ENCODE measurements around the gene MYO1B. TPM values are rescaled to one million over a fixed set of nuclear protein-coding genes. Genes with fewer than 3 reads are reported as not detected.

MYO1B gene
- total RNA-seq, 1 experiment from 2014 or later: 80.3 TPM

DNA sequence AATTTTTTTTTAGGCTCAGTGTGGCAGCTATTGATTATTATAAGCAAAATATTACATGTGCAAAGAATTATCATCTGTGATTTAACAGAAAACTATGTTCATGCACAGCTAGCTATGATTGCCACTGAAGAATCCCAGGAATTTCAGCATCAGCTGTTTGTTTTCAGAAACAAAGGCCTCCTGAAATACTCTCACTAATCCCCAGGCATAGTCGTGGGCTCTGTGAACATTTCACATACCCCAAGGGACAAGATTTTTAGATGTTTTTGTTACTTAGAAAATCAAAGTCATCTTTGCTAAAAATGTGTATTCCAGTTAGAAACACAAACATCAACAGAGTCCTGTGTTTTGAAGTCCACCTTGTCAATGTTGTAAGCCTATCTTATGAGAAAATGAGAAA, 156.1 kb downstream of the MYO1B start:
- H3K4me1 ChIP-seq: peaks cover 71% of the 10 kb centered on the region
- peaks cover 5% of the 10 kb centered on the region; the same call in 1 of the 2 replicates for H3K36me3 ChIP-seq (ENCODE audit: control insufficient read depth, insufficient read depth, low read length)
- peak in 1 of 2 experiments; percentile 43 for DNase-seq
- peaks cover 36% of the 10 kb centered on the region for H3K4me1 Mint-ChIP-seq (ENCODE audit: low read depth, unreplicated experiment)
- TF ChIP-seq, protein P1, sequence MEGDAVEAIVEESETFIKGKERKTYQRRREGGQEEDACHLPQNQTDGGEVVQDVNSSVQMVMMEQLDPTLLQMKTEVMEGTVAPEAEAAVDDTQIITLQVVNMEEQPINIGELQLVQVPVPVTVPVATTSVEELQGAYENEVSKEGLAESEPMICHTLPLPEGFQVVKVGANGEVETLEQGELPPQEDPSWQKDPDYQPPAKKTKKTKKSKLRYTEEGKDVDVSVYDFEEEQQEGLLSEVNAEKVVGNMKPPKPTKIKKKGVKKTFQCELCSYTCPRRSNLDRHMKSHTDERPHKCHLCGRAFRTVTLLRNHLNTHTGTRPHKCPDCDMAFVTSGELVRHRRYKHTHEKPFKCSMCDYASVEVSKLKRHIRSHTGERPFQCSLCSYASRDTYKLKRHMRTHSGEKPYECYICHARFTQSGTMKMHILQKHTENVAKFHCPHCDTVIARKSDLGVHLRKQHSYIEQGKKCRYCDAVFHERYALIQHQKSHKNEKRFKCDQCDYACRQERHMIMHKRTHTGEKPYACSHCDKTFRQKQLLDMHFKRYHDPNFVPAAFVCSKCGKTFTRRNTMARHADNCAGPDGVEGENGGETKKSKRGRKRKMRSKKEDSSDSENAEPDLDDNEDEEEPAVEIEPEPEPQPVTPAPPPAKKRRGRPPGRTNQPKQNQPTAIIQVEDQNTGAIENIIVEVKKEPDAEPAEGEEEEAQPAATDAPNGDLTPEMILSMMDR (IDR thresholded peaks at IDR 0.05; ENCODE audit: insufficient read depth in 1 of 2, low read depth in 1 of 2, low read length in 1 of 2, severe bottlenecking in 1 of 2, unreplicated experiment in 1 of 2): no peak
- no peaks in the 10 kb centered on the region for H3K9me3 Mint-ChIP-seq (ENCODE audit: unreplicated experiment)
- intact Hi-C loops (cut with micrococcal nuclease; ENCODE audit: unreplicated experiment): loop anchor here (1.0 to 5.0 kb wide), 4 partner anchors 17 to 101 kb away; no protein-coding TSS in a partner anchor
- ChIA-PET POLR2A (no interaction called here), CTCF (interaction anchor here (1.2 kb wide), 1 partner anchor 236 kb away, joined by 4 read pairs; no protein-coding TSS in a partner anchor)
- H3K9me3 ChIP-seq: no peaks in the 10 kb centered on the region
- H3K36me3 Mint-ChIP-seq (ENCODE audit: insufficient read depth, unreplicated experiment): peaks cover 52% of the 10 kb centered on the region
- no peak overlapping the region for H3K4me3 ChIP-seq (ENCODE audit: low read depth, low read length)
- peak overlapping the region; percentile 44 for H3K27ac Mint-ChIP-seq (ENCODE audit: unreplicated experiment)
- no peaks in the 10 kb centered on the region for H3K27me3 ChIP-seq (replicated peaks; ENCODE audit: control insufficient read depth, insufficient read depth, low read length)
- peak overlapping the region; percentile 16 for H3K4me3 Mint-ChIP-seq (ENCODE audit: unreplicated experiment)
- H3K27me3 Mint-ChIP-seq (ENCODE audit: insufficient read depth, unreplicated experiment): no peaks in the 10 kb centered on the region
- no TSS peak for BruUV-seq (replicated peaks)

DNA sequence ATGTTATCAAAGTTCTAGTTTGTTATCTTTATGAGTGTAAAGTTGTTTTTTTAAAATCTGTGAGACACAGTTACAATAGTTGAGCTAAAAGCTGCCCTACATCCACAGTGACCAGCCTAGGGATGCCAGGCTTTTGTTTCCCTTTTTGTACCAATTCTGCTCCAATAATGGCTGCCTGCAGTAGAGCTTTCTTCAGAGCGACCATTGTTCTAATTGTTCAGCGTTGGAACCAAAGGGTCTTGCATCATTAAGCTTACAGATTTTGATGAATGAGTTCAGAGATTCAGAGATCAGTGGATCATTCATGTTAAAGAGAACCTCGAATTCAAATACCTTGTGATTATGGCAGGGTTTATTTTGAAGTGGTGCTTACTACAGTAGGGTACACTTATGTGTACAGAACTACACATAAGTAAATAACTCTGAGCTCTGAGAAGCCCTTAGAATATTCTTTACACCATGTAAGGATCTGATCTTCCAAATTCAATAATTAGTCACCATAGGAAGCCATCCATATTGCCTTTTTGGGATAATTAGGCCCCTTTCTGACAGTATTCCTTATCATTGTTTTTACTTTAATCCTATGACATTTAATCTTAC, 157.9 kb downstream of the MYO1B start:
- no TSS peak for BruUV-seq (replicated peaks)
- H3K4me3 ChIP-seq (ENCODE audit: low read depth, low read length): no peak overlapping the region
- peaks cover 3% of the 10 kb centered on the region; the same call in 1 of the 2 replicates for H3K36me3 ChIP-seq (ENCODE audit: control insufficient read depth, insufficient read depth, low read length)
- no peaks in the 10 kb centered on the region for H3K9me3 ChIP-seq
- Mint-ChIP-seq H3K27ac (ENCODE audit: unreplicated experiment) (no peak overlapping the region), H3K36me3 (ENCODE audit: insufficient read depth, unreplicated experiment) (peaks cover 55% of the 10 kb centered on the region), H3K9me3 (ENCODE audit: unreplicated experiment) (no peaks in the 10 kb centered on the region), H3K4me3 (ENCODE audit: unreplicated experiment) (no peak overlapping the region), H3K4me1 (ENCODE audit: low read depth, unreplicated experiment) (peaks cover 36% of the 10 kb centered on the region), H3K27me3 (ENCODE audit: insufficient read depth, unreplicated experiment) (no peaks in the 10 kb centered on the region)
- intact Hi-C loops (cut with micrococcal nuclease; ENCODE audit: unreplicated experiment): loop anchor here (5.0 kb wide), 2 partner anchors 44 to 99 kb away; no protein-coding TSS in a partner anchor
- no peak for DNase-seq
- no peaks in the 10 kb centered on the region for H3K27me3 ChIP-seq (replicated peaks; ENCODE audit: control insufficient read depth, insufficient read depth, low read length)
- ChIA-PET CTCF (no interaction called here), POLR2A (no interaction called here)
- TF ChIP-seq, protein P1 (IDR thresholded peaks at IDR 0.05; ENCODE audit: insufficient read depth in 1 of 2, low read depth in 1 of 2, low read length in 1 of 2, severe bottlenecking in 1 of 2, unreplicated experiment in 1 of 2): no peak
- H3K4me1 ChIP-seq: peaks cover 71% of the 10 kb centered on the region

DNA sequence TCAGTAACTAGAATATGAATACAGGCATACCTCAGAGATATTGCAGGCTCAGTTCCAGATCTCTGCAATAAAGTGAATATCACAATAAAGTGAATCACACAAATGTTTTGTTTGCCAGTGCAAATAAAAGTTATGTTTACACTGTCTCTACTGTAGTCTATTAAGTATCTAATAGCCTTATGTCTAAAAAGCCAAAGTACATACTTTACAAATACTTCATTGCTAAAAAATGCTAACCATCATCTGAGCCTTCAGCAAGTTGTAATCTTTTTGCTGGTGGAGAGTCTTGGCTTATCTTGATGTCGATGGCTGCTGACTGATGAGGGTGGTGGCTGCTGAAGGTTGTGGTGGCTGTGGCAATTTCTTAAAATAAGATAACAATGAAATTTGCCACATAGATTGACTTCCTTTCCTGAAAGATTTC, 159.4 kb downstream of the MYO1B start:
- Histone ChIP-seq H3K36me3 (ENCODE audit: control insufficient read depth, insufficient read depth, low read length) (peaks cover 3% of the 10 kb centered on the region; the same call in 1 of the 2 replicates), H3K4me1 (peaks cover 66% of the 10 kb centered on the region), H3K4me3 (ENCODE audit: low read depth, low read length) (no peak overlapping the region), H3K9me3 (no peaks in the 10 kb centered on the region), H3K27me3 (replicated peaks; ENCODE audit: control insufficient read depth, insufficient read depth, low read length) (no peaks in the 10 kb centered on the region)
- DNase-seq: no peak
- TF ChIP-seq, protein P1 (IDR thresholded peaks at IDR 0.05; ENCODE audit: insufficient read depth in 1 of 2, low read depth in 1 of 2, low read length in 1 of 2, severe bottlenecking in 1 of 2, unreplicated experiment in 1 of 2): no peak
- ChIA-PET POLR2A (no interaction called here), CTCF (no interaction called here)
- no peaks in the 10 kb centered on the region for H3K27me3 Mint-ChIP-seq (ENCODE audit: insufficient read depth, unreplicated experiment)
- H3K4me1 Mint-ChIP-seq (ENCODE audit: low read depth, unreplicated experiment): peaks cover 36% of the 10 kb centered on the region
- H3K36me3 Mint-ChIP-seq (ENCODE audit: insufficient read depth, unreplicated experiment): peaks cover 57% of the 10 kb centered on the region
- no peak overlapping the region for H3K27ac Mint-ChIP-seq (ENCODE audit: unreplicated experiment)
- no peaks in the 10 kb centered on the region for H3K9me3 Mint-ChIP-seq (ENCODE audit: unreplicated experiment)
- H3K4me3 Mint-ChIP-seq (ENCODE audit: unreplicated experiment): peak overlapping the region; percentile 33
- no TSS peak for BruUV-seq (replicated peaks)
- intact Hi-C loops (cut with micrococcal nuclease; ENCODE audit: unreplicated experiment): loop anchor here (5.0 kb wide), 2 partner anchors 43 to 98 kb away; no protein-coding TSS in a partner anchor
